Measurements from ENCODE around the gene MYRIP. TPM values are rescaled to one million over a fixed set of nuclear protein-coding genes. Genes with fewer than 3 reads are reported as not detected.

Gene MYRIP
- total RNA-seq, 1 experiment from 2014 or later, result 0.59 TPM

DNA sequence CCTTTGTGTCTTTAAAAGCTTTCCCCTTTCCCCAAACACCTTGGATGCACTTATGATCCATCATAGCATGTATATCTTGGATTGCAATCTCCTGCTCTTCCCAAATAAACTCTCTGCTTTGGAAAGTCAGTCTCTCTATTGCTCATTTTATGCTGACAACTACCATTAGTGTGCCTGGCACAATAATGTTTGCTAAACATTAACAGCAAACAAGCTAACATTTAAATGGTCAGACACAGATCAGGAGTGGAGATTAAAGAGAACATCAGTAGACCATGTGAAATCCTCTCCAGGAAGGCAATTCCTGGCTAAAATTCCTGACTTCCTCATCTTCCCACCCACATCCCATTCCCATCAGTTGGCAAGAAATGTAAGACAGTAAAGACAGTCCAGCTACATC, 455.8 kb downstream of the MYRIP start:
- TF ChIP-seq CTCF (IDR thresholded peaks at IDR 0.05; ENCODE audit: insufficient read depth in 1 of 2, low read depth in 1 of 2, low read length in 1 of 2, severe bottlenecking in 1 of 2, unreplicated experiment in 1 of 2), result no peak
- no peak for DNase-seq
- Mint-ChIP-seq H3K36me3 (ENCODE audit: insufficient read depth, unreplicated experiment) (no peaks in the 10 kb centered on the region), H3K9me3 (ENCODE audit: unreplicated experiment) (no peaks in the 10 kb centered on the region), H3K27me3 (ENCODE audit: insufficient read depth, unreplicated experiment) (peaks cover 2% of the 10 kb centered on the region), H3K4me1 (ENCODE audit: low read depth, unreplicated experiment) (no peaks in the 10 kb centered on the region), H3K4me3 (ENCODE audit: unreplicated experiment) (no peak overlapping the region), H3K27ac (ENCODE audit: unreplicated experiment) (no peak overlapping the region)
- no peaks in the 10 kb centered on the region for H3K9me3 ChIP-seq
- BruUV-seq (replicated peaks), result no TSS peak
- no peaks in the 10 kb centered on the region for H3K27me3 ChIP-seq (replicated peaks; ENCODE audit: control insufficient read depth, insufficient read depth, low read length)
- CTCF ChIA-PET, result no interaction called here
- POLR2A ChIA-PET, result no interaction called here
- no peaks in the 10 kb centered on the region for H3K36me3 ChIP-seq (ENCODE audit: control insufficient read depth, insufficient read depth, low read length)
- intact Hi-C loops (cut with micrococcal nuclease; ENCODE audit: unreplicated experiment), result no loop called here
- H3K4me3 ChIP-seq (ENCODE audit: low read depth, low read length), result no peak overlapping the region
- H3K4me1 ChIP-seq, result no peaks in the 10 kb centered on the region

- Mint-ChIP-seq H3K36me3 (ENCODE audit: insufficient read depth, unreplicated experiment) (no peaks in the 10 kb centered on the region), H3K4me1 (ENCODE audit: low read depth, unreplicated experiment) (no peaks in the 10 kb centered on the region), H3K9me3 (ENCODE audit: unreplicated experiment) (no peaks in the 10 kb centered on the region), H3K27me3 (ENCODE audit: insufficient read depth, unreplicated experiment) (peaks cover 5% of the 10 kb centered on the region), H3K4me3 (ENCODE audit: unreplicated experiment) (no peak overlapping the region), H3K27ac (ENCODE audit: unreplicated experiment) (no peak overlapping the region)
- ChIA-PET CTCF (no interaction called here), POLR2A (no interaction called here)
- Histone ChIP-seq H3K9me3 (no peaks in the 10 kb centered on the region), H3K4me3 (ENCODE audit: low read depth, low read length) (no peak overlapping the region), H3K36me3 (ENCODE audit: control insufficient read depth, insufficient read depth, low read length) (no peaks in the 10 kb centered on the region), H3K27me3 (replicated peaks; ENCODE audit: control insufficient read depth, insufficient read depth, low read length) (no peaks in the 10 kb centered on the region), H3K4me1 (no peaks in the 10 kb centered on the region)
- intact Hi-C loops (cut with micrococcal nuclease; ENCODE audit: unreplicated experiment), result no loop called here
- BruUV-seq (replicated peaks), result no TSS peak
- no peak for DNase-seq
- TF ChIP-seq CTCF (IDR thresholded peaks at IDR 0.05; ENCODE audit: insufficient read depth in 1 of 2, low read depth in 1 of 2, low read length in 1 of 2, severe bottlenecking in 1 of 2, unreplicated experiment in 1 of 2), result no peak
Observed at GRCh38 chr3:40267937-40268724, 458.7 kb downstream of the MYRIP start.

GRCh38 chr3:40268802-40269524, 459.6 kb downstream of the MYRIP start:
- no peaks in the 10 kb centered on the region for H3K36me3 Mint-ChIP-seq (ENCODE audit: insufficient read depth, unreplicated experiment)

More at GRCh38 chr3:40268802-40269524, 459.6 kb downstream of the MYRIP start:
- Mint-ChIP-seq H3K27me3 (ENCODE audit: insufficient read depth, unreplicated experiment) (peaks cover 7% of the 10 kb centered on the region), H3K4me3 (ENCODE audit: unreplicated experiment) (no peak overlapping the region), H3K27ac (ENCODE audit: unreplicated experiment) (no peak overlapping the region), H3K9me3 (ENCODE audit: unreplicated experiment) (no peaks in the 10 kb centered on the region), H3K4me1 (ENCODE audit: low read depth, unreplicated experiment) (no peaks in the 10 kb centered on the region)
- TF ChIP-seq CTCF (IDR thresholded peaks at IDR 0.05; ENCODE audit: insufficient read depth in 1 of 2, low read depth in 1 of 2, low read length in 1 of 2, severe bottlenecking in 1 of 2, unreplicated experiment in 1 of 2), result no peak
- Histone ChIP-seq H3K4me3 (ENCODE audit: low read depth, low read length) (no peak overlapping the region), H3K4me1 (no peaks in the 10 kb centered on the region), H3K27me3 (replicated peaks; ENCODE audit: control insufficient read depth, insufficient read depth, low read length) (no peaks in the 10 kb centered on the region), H3K9me3 (no peaks in the 10 kb centered on the region), H3K36me3 (ENCODE audit: control insufficient read depth, insufficient read depth, low read length) (no peaks in the 10 kb centered on the region)
- no TSS peak for BruUV-seq (replicated peaks)
- POLR2A ChIA-PET, result no interaction called here
- CTCF ChIA-PET, result no interaction called here
- DNase-seq, result no peak
- intact Hi-C loops (cut with micrococcal nuclease; ENCODE audit: unreplicated experiment), result no loop called here
